Endothelial cell of umbilical vein (primary cell): ENCODE data around the gene ADGRL3.

Source experiments
- CTCF ChIP-seq, 2 donors: IDR thresholded peaks; 1 replicate in 1 of 2; 2 replicates in 1 of 2; pipeline ENCODE4 v1.5.1; 2011; ENCODE audit warnings: low read length in 2 of 2, mild to moderate bottlenecking in 2 of 2, moderate library complexity in 2 of 2, control low read depth in 1 of 2, inconsistent platforms in 1 of 2, low read depth in 1 of 2; ENCODE audit not compliant: insufficient read depth in 1 of 2; ENCODE audit errors: extremely low read depth in 1 of 2
- EZH2 ChIP-seq: IDR thresholded peaks from 2 replicates; pipeline ENCODE4 v1.6.1; 2012; ENCODE audit warnings: borderline replicate concordance, low read depth, mild to moderate bottlenecking, moderate library complexity, low read length, inconsistent platforms; ENCODE audit not compliant: severe bottlenecking
- FOS ChIP-seq: IDR thresholded peaks from 2 replicates; pipeline ENCODE4 v1.6.1; 2011; ENCODE audit warnings: mild to moderate bottlenecking, low read length, moderate library complexity, borderline replicate concordance; ENCODE audit not compliant: insufficient read depth
- GATA2 ChIP-seq: IDR thresholded peaks from 2 replicates; pipeline ENCODE4 v1.7.0; 2011; ENCODE audit warnings: low read depth, mild to moderate bottlenecking, moderate library complexity, mixed read lengths, low read length; ENCODE audit not compliant: insufficient read length, insufficient read depth
- JUN ChIP-seq: IDR thresholded peaks from 2 replicates; pipeline ENCODE4 v1.6.1; 2011; ENCODE audit warnings: borderline replicate concordance, low read depth; ENCODE audit not compliant: insufficient read length, insufficient read depth
- MAX ChIP-seq: IDR thresholded peaks from 2 replicates; pipeline ENCODE4 v1.6.1; 2011; ENCODE audit not compliant: insufficient read depth, insufficient read length
- MYC ChIP-seq: IDR thresholded peaks from one replicate; pipeline ENCODE4 v1.6.1; 2011; ENCODE audit warnings: mild to moderate bottlenecking, low read depth, low read length
- POLR2A ChIP-seq: IDR thresholded peaks from 2 replicates; pipeline ENCODE4 v1.6.1; 2012; ENCODE audit warnings: low read depth, mild to moderate bottlenecking, control low read depth, low read length
- POLR2AphosphoS5 ChIP-seq: IDR thresholded peaks from 2 replicates; pipeline ENCODE4 v1.6.1; 2012; ENCODE audit warnings: low read depth, mild to moderate bottlenecking, control low read depth, low read length, moderate library complexity; ENCODE audit not compliant: insufficient read depth

- no peak for TF ChIP-seq CTCF (IDR thresholded peaks at IDR 0.05; ENCODE audit: extremely low read depth in 1 of 2, insufficient read depth in 1 of 2, low read depth in 1 of 2, low read length in 2 of 2)
- no peak for TF ChIP-seq POLR2A
- TF ChIP-seq JUN = no peak
- no peak for TF ChIP-seq MAX
- no peak for TF ChIP-seq POLR2AphosphoS5
- TF ChIP-seq EZH2 = no peak
- TF ChIP-seq FOS = no peak
- TF ChIP-seq MYC = no peak
- no peak for TF ChIP-seq GATA2
Measured at GRCh38 chr4:61760820-61761219, 560.7 kb downstream of the ADGRL3 start.
